ENCODE data around the gene ABLIM2.

The ABLIM2 gene

GRCh38 chr4:8022767-8023695, 135.6 kb downstream of the ABLIM2 start:
- DNase-seq (ENCODE audit: low read depth): no peak

GRCh38 chr4:8021796-8022195, 136.8 kb downstream of the ABLIM2 start:
- no peak for DNase-seq (ENCODE audit: low read depth)

GRCh38 chr4:8019396-8020365, 138.9 kb downstream of the ABLIM2 start:
- DNase-seq (ENCODE audit: low read depth): no peak

GRCh38 chr4:8016527-8016926, 142.1 kb downstream of the ABLIM2 start:
- DNase-seq (ENCODE audit: low read depth): no peak

- no peak for DNase-seq (ENCODE audit: low read depth)
Measured at GRCh38 chr4:8015512-8015911, 143.1 kb downstream of the ABLIM2 start.

GRCh38 chr4:8013976-8014726, 144.5 kb downstream of the ABLIM2 start:
- no peak for DNase-seq (ENCODE audit: low read depth)

GRCh38 chr4:8012517-8012916, 146.1 kb downstream of the ABLIM2 start:
- DNase-seq (ENCODE audit: low read depth): no peak

- DNase-seq (ENCODE audit: low read depth): no peak
Measured at GRCh38 chr4:8010618-8011017, 148.0 kb downstream of the ABLIM2 start.

- DNase-seq (ENCODE audit: low read depth): no peak
Measured at GRCh38 chr4:8009710-8010511, 148.7 kb downstream of the ABLIM2 start.

GRCh38 chr4:8009097-8009496, 149.5 kb downstream of the ABLIM2 start:
- no peak for DNase-seq (ENCODE audit: low read depth)

GRCh38 chr4:8008391-8008790, 150.2 kb downstream of the ABLIM2 start:
- DNase-seq (ENCODE audit: low read depth): no peak

GRCh38 chr4:8007581-8007980, 151.0 kb downstream of the ABLIM2 start:
- DNase-seq (ENCODE audit: low read depth): no peak

GRCh38 chr4:8006471-8006870, 152.1 kb downstream of the ABLIM2 start:
- no peak for DNase-seq (ENCODE audit: low read depth)

- DNase-seq (ENCODE audit: low read depth): no peak
Measured at GRCh38 chr4:8005814-8006215, 152.8 kb downstream of the ABLIM2 start.

- DNase-seq (ENCODE audit: low read depth): no peak
Measured at GRCh38 chr4:8005033-8005808, 153.4 kb downstream of the ABLIM2 start.

GRCh38 chr4:8004066-8004465, 154.5 kb downstream of the ABLIM2 start:
- DNase-seq (ENCODE audit: low read depth): no peak

- no peak for DNase-seq (ENCODE audit: low read depth)
Measured at GRCh38 chr4:8002525-8003309, 155.9 kb downstream of the ABLIM2 start.

GRCh38 chr4:8001564-8002355, 156.9 kb downstream of the ABLIM2 start:
- no peak for DNase-seq (ENCODE audit: low read depth)
